Gastroesophageal sphincter (tissue), 4 donors: Measurements from ENCODE around the gene KLHL41. TPM values are rescaled to one million over a fixed set of nuclear protein-coding genes. Genes with fewer than 3 reads are reported as not detected.
"Not testable (repeated sequence)": the region's sequence is repeated elsewhere in the genome, so short reads cannot be mapped to it uniquely, and the experiment has no call there.

ENCODE experiments used
- ATAC-seq: fragments of 150-250 bp; one replicate; pipeline ENCODE4 v1.9.1; 2016; ENCODE audit warnings: mild to moderate bottlenecking, moderate library complexity
- H3K27ac ChIP-seq, 4 donors: fragments of 200-600 bp; sonication (generic) in 3 of 4; 1 replicate in 3 of 4; 2 replicates in 1 of 4; pipeline ENCODE4 v1.5.1; 2016 to 2019
- H3K27me3 ChIP-seq: fragments of 200-600 bp; sonication (generic); one replicate; pipeline ENCODE4 v1.5.1; 2019
- H3K36me3 ChIP-seq, 2 donors: fragments of 200-600 bp; sonication (generic); one replicate each; pipeline ENCODE4 v1.5.1; 2019; ENCODE audit warnings: control low read depth in 1 of 2
- H3K4me1 ChIP-seq, 3 donors: fragments of 200-600 bp; sonication (generic); 1 replicate in 2 of 3; 2 replicates in 1 of 3; pipeline ENCODE4 v1.5.1; 2016 to 2019; ENCODE audit warnings: control low read depth in 2 of 3
- H3K4me3 ChIP-seq, 2 donors: fragments of 200-600 bp; sonication (generic); one replicate each; pipeline ENCODE4 v1.5.1; 2019; ENCODE audit warnings: mild to moderate bottlenecking in 1 of 2, moderate library complexity in 1 of 2
- H3K9me3 ChIP-seq, 3 donors: fragments of 200-600 bp; sonication (generic); one replicate each; pipeline ENCODE4 v1.5.1; 2017 to 2019; ENCODE audit warnings: control low read depth in 2 of 3
- CTCF ChIP-seq, 4 experiments: fragments of 200-600 bp in 2 of 4; fragments of 450-650 bp in 2 of 4; sonication (generic) in 1 of 4; IDR thresholded peaks; one replicate each; pipeline ENCODE4 v1.5.1; 2017 to 2019; ENCODE audit warnings: antibody characterized with exemption in 4 of 4, mild to moderate bottlenecking in 2 of 4, moderate library complexity in 2 of 4
- EP300 ChIP-seq: sonication (generic); formaldehyde crosslinking; IDR thresholded peaks from one replicate; pipeline ENCODE4 v1.6.1; 2017; ENCODE audit warnings: antibody characterized with exemption, mild to moderate bottlenecking
- POLR2A ChIP-seq, 2 donors: fragments of 450-650 bp; IDR thresholded peaks; one replicate each; pipeline ENCODE4 v1.6.1; 2017; ENCODE audit warnings: antibody characterized with exemption in 2 of 2, mild to moderate bottlenecking in 2 of 2, moderate library complexity in 1 of 2
- POLR2AphosphoS5 ChIP-seq: sonication (generic); formaldehyde crosslinking; IDR thresholded peaks from one replicate; pipeline ENCODE4 v1.6.1; 2017; ENCODE audit warnings: antibody characterized with exemption
- WGBS, 2 donors: methylation state at CpG; one replicate each; pipeline ENCODE4 v1.1.5; 2018; ENCODE audit warnings: low coverage in 1 of 2; 5-methylcytosine and 5-hydroxymethylcytosine counted together
- total RNA-seq, 4 donors: library from RNA; depleted of rRNA; stranded (reverse); fragments of >200 nt; gene quantifications; one replicate each; pipeline ENCODE4 v1.1.0, GENCODE V29; 2016

KLHL41 gene
- total RNA-seq, 4 donors from 2014 or later: 0.69 to 16.2 (median 7.8) TPM

- H3K36me3 ChIP-seq: peaks cover 0 to 2% of the 10 kb centered on the region in 2 donors
- TF ChIP-seq POLR2AphosphoS5 (peak; percentile 43), POLR2A (IDR thresholded peaks at IDR 0.05) (no peak)
These were observed 3.0 kb downstream of the KLHL41 start for GRCh38 chr2:169512525-169512924.

GRCh38 chr2:169513094-169513493 lies 3.6 kb downstream of the KLHL41 start:
- peaks cover 0 to 48% (median 3%) of the 10 kb centered on the region in 3 donors for H3K4me1 ChIP-seq
- peaks cover 0 to 3% of the 10 kb centered on the region in 2 donors for H3K36me3 ChIP-seq
- no peaks in the 10 kb centered on the region for H3K9me3 ChIP-seq
- ATAC-seq: no peak
- no peak overlapping the region for H3K27ac ChIP-seq
- no peak for TF ChIP-seq POLR2AphosphoS5
- TF ChIP-seq EP300: no peak
- TF ChIP-seq POLR2A (IDR thresholded peaks at IDR 0.05): no peak
- TF ChIP-seq CTCF (IDR thresholded peaks at IDR 0.05): no peak
- H3K4me3 ChIP-seq: no peak overlapping the region
- no peaks in the 10 kb centered on the region for H3K27me3 ChIP-seq
- WGBS, 2 donors: 100% methylated on average over 1 of the region's 1 CpG

More at GRCh38 chr2:169512525-169512924, 3.0 kb downstream of the KLHL41 start:
- 17 to 38% methylated on average over 2 of the region's 2 CpGs for WGBS, 2 donors
- no peaks in the 10 kb centered on the region for H3K27me3 ChIP-seq
- no peaks in the 10 kb centered on the region for H3K9me3 ChIP-seq
- ATAC-seq: no peak
- H3K4me3 ChIP-seq: no peak overlapping the region
- H3K4me1 ChIP-seq: peaks cover 0 to 48% (median 3%) of the 10 kb centered on the region in 3 donors
- H3K27ac ChIP-seq: peak overlapping the region in 1 of 4 donors; percentile 9

DNA sequence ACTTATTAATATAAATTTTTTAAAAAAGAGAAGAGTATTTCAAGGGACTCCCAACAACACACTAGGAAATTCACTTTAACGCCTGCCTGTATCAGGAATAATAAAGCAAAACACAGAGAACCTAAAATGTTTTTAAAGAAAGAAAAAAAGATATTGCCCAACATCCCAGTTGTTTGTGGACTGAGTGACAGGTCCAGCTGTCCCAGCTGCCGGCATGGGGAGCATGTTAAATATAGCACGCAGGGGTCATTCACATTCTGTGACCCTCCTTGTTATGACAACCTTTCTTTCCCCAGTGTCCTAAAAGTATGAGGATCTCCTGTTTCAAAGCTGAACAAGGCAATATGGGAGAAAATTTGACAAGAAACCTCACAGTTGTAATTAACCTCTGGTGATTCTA lies 4.4 kb downstream of the KLHL41 start:
- Histone ChIP-seq H3K4me1 (peaks cover 0 to 48% (median 3%) of the 10 kb centered on the region in 3 donors), H3K9me3 (no peaks in the 10 kb centered on the region), H3K36me3 (peaks cover 0 to 9% of the 10 kb centered on the region in 2 donors), H3K27me3 (no peaks in the 10 kb centered on the region), H3K27ac (no peak overlapping the region), H3K4me3 (no peak overlapping the region)
- ATAC-seq: no peak
- TF ChIP-seq POLR2A (IDR thresholded peaks at IDR 0.05) (no peak), POLR2AphosphoS5 (no peak), EP300 (no peak), CTCF (IDR thresholded peaks at IDR 0.05) (no peak)
- WGBS, 2 donors: 44 to 65% methylated on average over 3 of the region's 3 CpGs

DNA sequence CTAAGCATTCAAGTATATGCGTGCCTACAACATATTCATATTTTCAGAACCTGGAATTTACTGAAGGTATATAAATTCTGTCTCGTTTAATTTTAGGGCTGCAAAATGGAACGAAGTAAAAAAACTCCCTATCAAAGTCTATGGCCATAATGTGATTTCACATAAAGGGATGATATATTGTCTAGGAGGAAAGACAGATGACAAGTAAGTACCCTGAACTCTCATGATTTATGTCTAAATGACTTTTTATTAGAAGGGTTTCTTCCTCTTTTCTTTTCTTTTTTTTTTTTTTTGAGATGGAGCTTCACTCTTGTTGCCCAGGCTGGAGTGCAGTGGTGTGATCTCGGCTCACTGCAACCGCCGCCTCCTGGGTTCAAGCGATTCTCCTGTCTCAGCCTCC lies 5.3 kb downstream of the KLHL41 start:
- WGBS, 2 donors: 86 to 90% methylated on average over 3 of the region's 7 CpGs
- not testable (repeated sequence) for H3K9me3 ChIP-seq, H3K4me3 ChIP-seq, H3K36me3 ChIP-seq, H3K27me3 ChIP-seq, ATAC-seq, H3K27ac ChIP-seq
- peaks cover 0 to 41% (median 3%) of the 10 kb centered on the region in 3 donors for H3K4me1 ChIP-seq

DNA sequence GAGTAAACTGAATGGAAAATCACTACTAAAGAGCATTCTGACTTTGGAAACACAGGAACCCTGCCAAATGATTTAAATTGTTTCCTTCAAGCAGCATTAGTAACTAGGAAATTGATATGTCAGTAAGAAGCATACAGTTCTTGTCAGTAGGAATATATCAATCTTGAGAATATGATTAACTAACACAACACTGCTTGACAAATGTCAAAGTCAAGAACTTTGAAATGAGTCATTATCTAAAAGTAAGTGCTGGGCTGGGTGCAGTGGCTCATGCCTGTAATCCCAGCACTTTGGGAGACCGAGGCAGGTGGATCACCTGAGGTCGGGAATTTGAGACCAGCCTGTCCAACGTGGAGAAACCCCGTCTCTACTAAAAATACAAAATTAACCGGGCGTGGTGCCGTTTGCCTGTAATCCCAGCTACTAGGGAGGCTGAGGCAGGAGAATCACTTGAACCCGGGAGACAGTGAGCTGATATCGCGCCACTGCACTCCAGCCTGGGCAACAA lies 7.0 kb downstream of the KLHL41 start:
- Histone ChIP-seq H3K36me3 (peaks cover 0 to 21% of the 10 kb centered on the region in 2 donors), H3K4me1 (peaks cover 0 to 25% (median 3%) of the 10 kb centered on the region in 3 donors)
- not testable (repeated sequence) for ATAC-seq, H3K4me3 ChIP-seq, H3K9me3 ChIP-seq, H3K27ac ChIP-seq, H3K27me3 ChIP-seq
- WGBS, 2 donors: 91% methylated on average over 6 to 7 of the region's 10 CpGs

- no peak for ATAC-seq
- H3K27ac ChIP-seq: no peak overlapping the region
These were observed 11.4 kb downstream of the KLHL41 start for GRCh38 chr2:169520896-169521295.

More at GRCh38 chr2:169520896-169521295, 11.4 kb downstream of the KLHL41 start:
- Histone ChIP-seq H3K4me3 (no peak overlapping the region), H3K27me3 (no peaks in the 10 kb centered on the region), H3K36me3 (peaks cover 0 to 40% of the 10 kb centered on the region in 2 donors), H3K4me1 (no peaks in the 10 kb centered on the region), H3K9me3 (no peaks in the 10 kb centered on the region)
- TF ChIP-seq POLR2A (IDR thresholded peaks at IDR 0.05) (no peak), POLR2AphosphoS5 (no peak), EP300 (no peak), CTCF (IDR thresholded peaks at IDR 0.05) (no peak)
